IMR-90 (cell line): ENCODE results near the gene KRT222.

Experiments used
- BHLHE40 ChIP-seq: fragments of 150-350 bp; IDR thresholded peaks from 2 replicates; pipeline ENCODE4 v1.6.1; 2016; ENCODE audit warnings: mild to moderate bottlenecking, low read depth, low read length
- CEBPB ChIP-seq: IDR thresholded peaks from 2 replicates; pipeline ENCODE4 v1.6.1; 2012; ENCODE audit warnings: low read depth, low read length, improper control_type of control experiment
- FOS ChIP-seq: fragments of 150-350 bp; IDR thresholded peaks from 2 replicates; pipeline ENCODE4 v1.6.1; 2016; ENCODE audit warnings: low read depth, low read length
- MAFK ChIP-seq: IDR thresholded peaks from 2 replicates; pipeline ENCODE4 v1.6.1; 2012; ENCODE audit warnings: low read depth, low read length, improper control_type of control experiment
- MAZ ChIP-seq: IDR thresholded peaks from 2 replicates; pipeline ENCODE4 v1.6.1; 2012; ENCODE audit warnings: low read depth, mild to moderate bottlenecking, low read length, improper control_type of control experiment, moderate library complexity, borderline replicate concordance
- MXI1 ChIP-seq: IDR thresholded peaks from 2 replicates; pipeline ENCODE4 v1.6.1; 2012; ENCODE audit warnings: low read depth, mild to moderate bottlenecking, low read length, moderate library complexity, borderline replicate concordance
- POLR2A ChIP-seq: IDR thresholded peaks from 2 replicates; pipeline ENCODE4 v1.6.1; 2012; ENCODE audit warnings: mild to moderate bottlenecking, low read depth, low read length
- RAD21 ChIP-seq: IDR thresholded peaks from 2 replicates; pipeline ENCODE4 v1.6.1; 2012; ENCODE audit warnings: low read length, improper control_type of control experiment
- RFX5 ChIP-seq: IDR thresholded peaks from 2 replicates; pipeline ENCODE4 v1.8.0; 2012; ENCODE audit warnings: low read depth, mild to moderate bottlenecking, low read length, moderate library complexity
- SMC3 ChIP-seq: fragments of 150-350 bp; IDR thresholded peaks from 2 replicates; pipeline ENCODE4 v1.6.1; 2016; ENCODE audit warnings: low read depth, mild to moderate bottlenecking, antibody characterized with exemption, low read length, moderate library complexity
- USF2 ChIP-seq: fragments of 150-350 bp; IDR thresholded peaks from 2 replicates; pipeline ENCODE4 v1.6.1; 2017; ENCODE audit warnings: mild to moderate bottlenecking, antibody characterized with exemption, low read length, low read depth
- TF ChIP-seq, protein P1 (sequence below): conservative IDR thresholded peaks from 2 replicates; pipeline ENCODE4 v1.5.1; 2012; ENCODE audit warnings: mild to moderate bottlenecking, low read depth, low read length, improper control_type of control experiment
- TF ChIP-seq, protein P2 (sequence below): fragments of 150-350 bp; IDR thresholded peaks from 2 replicates; pipeline ENCODE4 v1.6.1; 2016; ENCODE audit warnings: low read depth, mild to moderate bottlenecking, low read length, moderate library complexity, borderline replicate concordance

GRCh38 chr17:40699853-40700252 lies 34.9 kb upstream of the KRT222 start:
- TF ChIP-seq RAD21, result no peak
- TF ChIP-seq, protein P1, sequence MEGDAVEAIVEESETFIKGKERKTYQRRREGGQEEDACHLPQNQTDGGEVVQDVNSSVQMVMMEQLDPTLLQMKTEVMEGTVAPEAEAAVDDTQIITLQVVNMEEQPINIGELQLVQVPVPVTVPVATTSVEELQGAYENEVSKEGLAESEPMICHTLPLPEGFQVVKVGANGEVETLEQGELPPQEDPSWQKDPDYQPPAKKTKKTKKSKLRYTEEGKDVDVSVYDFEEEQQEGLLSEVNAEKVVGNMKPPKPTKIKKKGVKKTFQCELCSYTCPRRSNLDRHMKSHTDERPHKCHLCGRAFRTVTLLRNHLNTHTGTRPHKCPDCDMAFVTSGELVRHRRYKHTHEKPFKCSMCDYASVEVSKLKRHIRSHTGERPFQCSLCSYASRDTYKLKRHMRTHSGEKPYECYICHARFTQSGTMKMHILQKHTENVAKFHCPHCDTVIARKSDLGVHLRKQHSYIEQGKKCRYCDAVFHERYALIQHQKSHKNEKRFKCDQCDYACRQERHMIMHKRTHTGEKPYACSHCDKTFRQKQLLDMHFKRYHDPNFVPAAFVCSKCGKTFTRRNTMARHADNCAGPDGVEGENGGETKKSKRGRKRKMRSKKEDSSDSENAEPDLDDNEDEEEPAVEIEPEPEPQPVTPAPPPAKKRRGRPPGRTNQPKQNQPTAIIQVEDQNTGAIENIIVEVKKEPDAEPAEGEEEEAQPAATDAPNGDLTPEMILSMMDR, result no peak
- no peak for TF ChIP-seq POLR2A
- TF ChIP-seq MAZ, result no peak
- no peak for TF ChIP-seq USF2
- no peak for TF ChIP-seq MAFK
- no peak for TF ChIP-seq CEBPB
- TF ChIP-seq SMC3, result no peak
- no peak for TF ChIP-seq RFX5
- TF ChIP-seq, protein P2, sequence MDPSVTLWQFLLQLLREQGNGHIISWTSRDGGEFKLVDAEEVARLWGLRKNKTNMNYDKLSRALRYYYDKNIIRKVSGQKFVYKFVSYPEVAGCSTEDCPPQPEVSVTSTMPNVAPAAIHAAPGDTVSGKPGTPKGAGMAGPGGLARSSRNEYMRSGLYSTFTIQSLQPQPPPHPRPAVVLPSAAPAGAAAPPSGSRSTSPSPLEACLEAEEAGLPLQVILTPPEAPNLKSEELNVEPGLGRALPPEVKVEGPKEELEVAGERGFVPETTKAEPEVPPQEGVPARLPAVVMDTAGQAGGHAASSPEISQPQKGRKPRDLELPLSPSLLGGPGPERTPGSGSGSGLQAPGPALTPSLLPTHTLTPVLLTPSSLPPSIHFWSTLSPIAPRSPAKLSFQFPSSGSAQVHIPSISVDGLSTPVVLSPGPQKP, result no peak
- TF ChIP-seq MXI1, result no peak
- TF ChIP-seq BHLHE40, result no peak
- TF ChIP-seq FOS, result no peak
